GM19328 (cell line): Measurements from ENCODE around the gene RUVBL1.
"Not testable (repeated sequence)": the region's sequence is repeated elsewhere in the genome, so short reads cannot be mapped to it uniquely, and the experiment has no call there.

Experiments
- ATAC-seq: cut with Tn5 transposase; IDR thresholded peaks from one replicate; pipeline ENCODE4 v1.9.1; 2021; ENCODE audit warnings: mild to moderate bottlenecking, moderate library complexity; ENCODE audit not compliant: unreplicated experiment

RUVBL1 gene

DNA sequence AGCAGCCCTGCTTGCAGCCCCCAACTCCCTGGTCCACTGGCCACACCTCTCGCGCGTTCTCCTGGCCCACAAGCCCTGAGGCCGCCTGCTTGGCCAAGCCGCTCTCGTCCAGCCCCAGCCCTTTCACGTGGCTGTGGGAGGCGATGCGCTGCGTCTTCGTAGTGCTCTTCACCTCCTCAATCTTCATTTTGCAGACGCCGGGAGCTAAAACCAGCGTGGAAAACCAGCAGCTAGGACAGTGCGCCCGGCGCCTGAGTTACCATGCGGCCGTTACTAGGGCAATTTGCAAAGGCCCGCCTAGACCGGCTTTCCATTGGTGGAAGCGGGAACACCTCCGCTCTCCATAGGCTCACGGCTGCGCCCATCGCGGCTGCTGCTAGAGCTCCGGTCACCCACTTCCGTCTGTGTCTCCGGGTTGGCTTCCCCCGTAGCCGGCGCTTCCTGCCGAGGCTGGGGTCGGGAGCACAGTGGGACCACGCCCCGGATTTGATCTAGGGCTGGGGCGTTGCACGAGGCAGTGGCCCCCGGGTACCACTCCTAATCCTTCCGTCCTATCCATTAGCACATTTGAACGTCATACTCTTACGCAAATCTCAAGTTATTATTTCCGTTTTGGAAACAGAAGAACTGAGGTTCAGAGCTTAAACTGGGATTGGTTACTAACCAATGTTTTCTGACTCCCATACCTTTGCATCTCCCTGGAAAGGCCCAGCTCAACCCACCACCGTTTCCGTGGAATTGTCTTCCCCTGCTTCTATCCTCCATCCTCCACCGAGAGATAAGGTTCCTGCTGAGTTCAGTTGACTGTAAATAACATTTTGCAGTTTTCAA lies at the start of gene RUVBL1:
RUVBL1 (minus strand) TSS at position 275 of the 831 bp plus-strand sequence; CDS start at position 187, 88 bp downstream.
- ATAC-seq = peak; percentile 95

GRCh38 chr3:128173200-128173599 lies 49.6 kb upstream of the RUVBL1 start:
- no peak for ATAC-seq

DNA sequence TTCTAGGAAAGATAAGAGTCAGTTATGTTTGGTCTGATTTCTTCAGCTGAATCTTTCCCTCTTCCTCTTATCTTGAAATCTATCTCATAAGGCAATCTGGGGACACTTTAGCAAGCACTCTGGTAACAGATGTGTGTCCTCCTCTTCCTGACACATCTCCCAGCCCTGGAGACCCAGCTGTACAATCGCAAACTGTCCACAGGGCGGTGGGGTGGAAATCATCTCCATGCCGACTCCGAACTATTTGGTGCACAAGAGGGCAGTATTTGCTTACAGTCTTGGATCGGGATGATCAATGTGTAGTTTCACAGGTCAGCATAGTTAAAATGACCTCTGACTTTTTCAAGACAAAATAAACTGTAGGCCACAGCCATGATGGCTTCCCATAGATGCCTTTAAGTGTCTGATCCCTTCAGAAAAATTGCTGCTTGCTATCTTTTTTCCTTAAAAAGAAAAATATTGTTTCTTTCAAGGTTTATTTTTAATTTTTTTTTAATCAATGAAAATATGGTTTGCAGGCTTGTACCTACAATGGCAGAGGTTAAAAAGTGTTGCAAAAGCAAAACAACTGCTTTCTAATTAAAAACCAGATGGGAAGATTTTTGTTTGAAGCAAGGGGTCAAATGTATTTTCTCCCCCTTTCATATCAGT lies 47.4 kb upstream of the RUVBL1 start:
- no peak for ATAC-seq

DNA sequence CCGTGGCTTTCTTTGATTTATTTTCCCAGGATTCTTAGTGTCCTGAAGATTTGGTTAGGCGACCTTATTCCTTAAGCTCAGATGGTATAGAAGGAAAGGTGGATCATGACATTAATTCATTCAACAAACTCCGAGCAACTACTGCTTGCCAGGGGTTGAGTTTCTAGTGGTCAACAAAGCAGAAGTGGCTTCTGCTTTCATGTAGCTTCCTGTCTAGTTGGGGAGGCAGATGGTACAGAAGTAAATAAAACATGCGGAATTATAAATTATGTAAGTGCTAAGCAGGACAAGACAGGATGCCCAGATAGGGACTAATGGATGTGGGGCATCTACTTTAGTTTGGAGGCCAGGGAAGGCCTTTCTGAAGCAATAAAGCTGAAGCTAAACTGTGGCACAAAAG lies 45.2 kb upstream of the RUVBL1 start:
- ATAC-seq = no peak

- no peak for ATAC-seq
Measured at GRCh38 chr3:128167973-128168674, 44.5 kb upstream of the RUVBL1 start.

DNA sequence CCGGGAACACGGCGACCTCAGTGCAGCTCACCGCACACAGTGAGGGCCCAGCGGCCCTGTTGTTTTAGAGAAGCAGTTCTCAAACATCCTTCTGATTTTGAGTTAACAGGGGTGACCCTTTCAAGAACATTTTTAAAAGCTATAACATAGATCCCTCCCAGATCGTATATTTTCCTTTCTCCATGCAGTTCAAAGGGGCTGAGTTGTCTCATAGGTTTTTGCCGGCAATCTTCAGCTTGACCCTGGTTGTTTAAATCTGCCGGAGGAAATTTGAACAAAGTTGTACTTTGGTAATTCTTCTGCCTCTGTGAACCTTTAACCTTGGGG lies 44.0 kb upstream of the RUVBL1 start:
- no peak for ATAC-seq

- no peak for ATAC-seq
Measured at GRCh38 chr3:128166971-128167453, 43.4 kb upstream of the RUVBL1 start.

DNA sequence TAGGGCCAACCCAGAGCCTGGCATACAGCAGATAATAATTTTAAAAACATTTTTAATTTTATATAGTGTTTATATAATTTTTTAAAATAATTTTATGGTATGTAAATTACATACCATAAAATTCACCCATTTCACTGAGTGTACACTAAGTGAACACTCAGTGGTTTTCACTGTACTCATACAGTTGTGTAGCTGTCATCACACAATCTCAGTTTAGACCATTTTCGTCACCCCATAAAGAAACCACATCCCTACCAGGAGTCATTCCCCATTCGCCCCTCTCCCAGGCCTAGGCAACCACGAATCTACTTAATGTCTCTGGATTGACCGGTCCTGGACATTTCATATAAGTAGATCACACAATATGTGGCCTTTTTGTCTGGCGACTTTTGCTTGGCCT lies 39.8 kb upstream of the RUVBL1 start:
- ATAC-seq = no peak

- no peak for ATAC-seq
Measured at GRCh38 chr3:128160661-128161060, 37.0 kb upstream of the RUVBL1 start.

GRCh38 chr3:128155616-128156360 lies 32.2 kb upstream of the RUVBL1 start:
- no peak for ATAC-seq

GRCh38 chr3:128154354-128154753 lies 30.7 kb upstream of the RUVBL1 start:
- not testable (repeated sequence) for ATAC-seq

DNA sequence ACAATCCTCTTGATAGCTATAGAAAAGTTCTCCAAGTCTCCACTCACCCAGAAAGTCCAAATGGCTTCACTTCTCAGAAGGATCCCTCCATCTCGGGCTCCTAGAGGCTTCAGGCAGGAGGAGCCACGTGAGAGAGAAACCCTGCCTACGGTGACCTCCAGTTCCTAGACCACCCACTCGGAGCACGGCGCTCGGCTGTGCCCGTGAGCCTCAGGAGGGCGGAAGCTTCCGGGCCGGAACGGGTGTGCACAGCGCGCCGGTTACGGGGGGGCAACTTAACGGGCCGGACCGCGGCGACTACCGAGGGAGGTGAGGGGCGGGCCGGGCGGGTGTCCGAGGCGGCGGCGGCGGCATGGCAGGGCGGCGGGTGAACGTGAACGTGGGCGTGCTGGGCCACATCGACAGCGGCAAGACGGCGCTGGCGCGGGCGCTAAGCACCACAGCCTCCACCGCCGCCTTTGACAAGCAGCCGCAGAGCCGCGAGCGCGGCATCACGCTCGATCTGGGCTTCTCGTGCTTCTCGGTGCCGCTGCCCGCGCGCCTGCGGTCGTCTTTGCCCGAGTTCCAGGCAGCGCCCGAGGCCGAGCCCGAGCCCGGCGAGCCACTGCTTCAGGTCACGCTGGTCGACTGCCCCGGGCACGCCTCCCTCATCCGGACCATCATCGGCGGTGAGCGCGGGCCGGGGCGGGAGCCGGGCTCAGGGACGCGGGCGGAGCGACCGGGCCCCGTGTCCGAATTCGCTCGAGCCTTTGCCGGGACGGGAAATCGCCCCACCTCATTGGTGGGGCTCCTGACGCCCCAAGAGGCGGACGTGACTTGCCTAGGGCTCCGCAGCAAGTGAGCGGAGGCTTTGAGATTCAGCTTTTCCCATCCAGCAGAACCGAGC lies 29.8 kb upstream of the RUVBL1 start, which contains the start of gene EEFSEC:
EEFSEC (plus strand) TSS at position 326 of the 886 bp plus-strand sequence; CDS start at position 353, 27 bp downstream.
- peak; percentile 79 for ATAC-seq

- peak; percentile 23 for ATAC-seq
Measured at GRCh38 chr3:128152419-128153155, 29.0 kb upstream of the RUVBL1 start.

- ATAC-seq = no peak
Measured at GRCh38 chr3:128151758-128152274, 28.2 kb upstream of the RUVBL1 start.

DNA sequence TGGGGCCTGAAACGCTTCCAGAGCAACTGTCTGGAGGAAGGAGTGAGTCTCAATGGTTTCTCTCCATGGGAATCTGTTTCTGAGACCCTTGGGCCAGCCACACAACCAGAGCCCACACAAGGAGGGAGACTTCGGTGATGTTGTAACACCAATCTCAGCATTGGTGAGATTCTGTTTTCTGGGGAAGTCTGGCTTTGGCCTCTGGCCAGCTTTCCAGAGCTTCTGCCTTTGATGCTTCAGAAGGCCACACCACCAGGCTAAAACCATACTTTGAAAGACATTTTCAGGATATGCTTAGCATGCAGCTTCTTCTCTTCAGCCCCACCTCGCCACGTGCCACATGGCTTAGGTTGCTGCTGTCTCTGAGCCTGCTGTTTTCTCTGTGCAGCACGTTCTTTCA lies 26.0 kb upstream of the RUVBL1 start:
- no peak for ATAC-seq

DNA sequence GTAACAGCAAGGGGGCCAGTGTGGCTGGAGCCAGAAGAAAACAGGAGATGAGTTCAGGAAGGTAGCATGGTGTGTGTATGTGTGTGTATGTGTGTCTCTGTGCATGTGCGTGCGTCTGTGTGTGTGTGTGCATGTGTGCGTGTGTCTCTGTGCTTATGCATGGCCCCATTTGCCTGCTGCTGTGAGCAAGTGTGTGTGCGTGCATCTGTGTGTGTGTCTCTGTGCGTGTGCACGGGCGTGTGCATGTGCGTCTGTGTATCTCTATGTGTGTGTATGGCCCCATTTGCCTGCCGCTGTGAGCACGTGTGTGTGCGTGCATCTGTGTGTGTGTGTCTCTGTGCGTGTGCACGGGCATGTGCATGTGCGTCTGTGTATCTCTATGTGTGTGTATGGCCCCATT lies 22.6 kb upstream of the RUVBL1 start:
- no peak for ATAC-seq

DNA sequence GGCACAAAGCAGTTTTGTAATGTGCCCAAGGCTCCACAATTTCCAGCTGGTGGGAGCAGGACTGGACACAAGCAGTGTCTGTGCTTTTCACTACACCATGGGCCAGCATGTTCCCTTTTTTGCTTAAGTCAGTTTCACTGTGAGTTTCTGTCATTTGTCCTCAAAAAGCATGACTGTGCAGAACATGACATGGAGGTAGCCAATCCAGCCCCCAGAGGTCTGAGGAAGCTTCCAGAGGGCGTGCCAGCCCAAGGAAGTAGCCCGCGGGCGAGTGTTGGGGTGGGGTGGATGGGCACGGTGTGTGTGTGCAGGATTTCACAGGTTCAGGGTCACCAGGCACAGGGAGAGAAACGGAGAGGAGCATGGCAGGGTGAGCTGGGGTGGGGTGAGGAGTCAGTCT lies 21.7 kb upstream of the RUVBL1 start:
- no peak for ATAC-seq

DNA sequence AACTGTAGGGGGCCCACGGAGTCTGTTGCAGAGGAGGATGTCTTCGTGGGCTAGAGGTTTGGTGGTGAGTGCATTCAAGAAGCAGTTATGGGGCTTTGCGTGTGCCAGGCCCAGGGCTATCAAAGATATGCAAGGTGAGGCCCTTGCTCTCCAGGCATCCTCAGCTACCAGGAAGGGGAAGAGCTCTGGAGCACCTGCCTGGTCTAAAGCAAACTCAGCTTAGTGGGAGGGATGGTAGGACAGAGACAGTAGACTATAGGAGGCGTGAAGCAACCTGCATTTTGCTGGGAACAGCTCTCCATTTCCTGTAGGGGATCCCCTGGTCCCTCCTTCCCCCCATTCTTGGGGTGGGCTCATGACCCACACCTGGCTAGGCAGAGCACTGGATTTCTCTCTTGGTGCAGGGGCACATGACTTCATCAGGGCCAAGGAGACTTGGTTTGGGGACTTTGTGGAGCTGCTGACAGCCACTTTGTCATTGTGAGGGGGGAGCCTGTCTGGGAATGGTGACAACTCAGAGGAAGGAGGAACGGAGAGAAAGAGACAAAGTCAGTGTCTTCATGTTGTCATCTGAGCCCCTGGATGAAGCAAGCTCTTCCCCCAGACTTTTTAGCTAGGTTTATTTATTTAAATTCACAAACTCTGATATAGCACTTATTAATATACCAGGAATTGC lies 21.0 kb upstream of the RUVBL1 start:
- ATAC-seq = no peak
